GM12878 (cell line): Measurements from ENCODE around the gene GRIK4. TPM values are rescaled to one million over a fixed set of nuclear protein-coding genes. Genes with fewer than 3 reads are reported as not detected.

Experiments
- ATAC-seq: fragments of 200-7000 bp; cut with Tn5 transposase; 3 replicates; pipeline ENCODE4 v1.9.1; 2020; ENCODE audit warnings: mild to moderate bottlenecking, moderate library complexity
- BruUV-seq: library from RNA; stranded (reverse); fragments of 400-500 nt; replicated peaks from 2 replicates; lab custom pipeline; 2021; lab: Mats Ljungman, UMichigan
- CTCF ChIA-PET: fragments of 300-600 bp; sonication (Branson Sonifier 250); formaldehyde crosslinking; extraction: SDS; loops from one replicate; lab custom pipeline; 2021; ENCODE audit warnings: inconsistent platforms; lab: Yijun Ruan, JAX
- POLR2A ChIA-PET: fragments of 350-600 bp; formaldehyde crosslinking; extraction: SDS; loops from one replicate; lab custom pipeline; 2021; ENCODE audit warnings: inconsistent platforms; lab: Charles Lee
- RAD21 ChIA-PET: fragments of 300-600 bp; sonication (Branson Sonifier 250); formaldehyde crosslinking; loops from one replicate; lab custom pipeline; 2023; ENCODE audit warnings: antibody characterized with exemption; ENCODE audit not compliant: unreplicated experiment; lab: Charles Lee
- SMC1A ChIA-PET: fragments of 300-600 bp; sonication (Branson Sonifier 250); formaldehyde crosslinking; loops from one replicate; lab custom pipeline; 2023; ENCODE audit not compliant: unreplicated experiment, uncharacterized antibody; lab: Charles Lee
- DNase-seq: peaks from one replicate; pipeline ENCODE4 v3.0.0-alpha.2; 2011; ENCODE audit warnings: low read depth, low spot score
- FAIRE-seq: peaks from 3 replicates; lab custom pipeline; 2011; peaks lifted over from hg19 to GRCh38; lab: Jason Lieb, UNC
- H2AFZ ChIP-seq: 2 replicates; pipeline ENCODE4 v1.6.0; 2011; ENCODE audit warnings: low read depth, low read length, control low read depth; ENCODE audit not compliant: control insufficient read depth
- H3K27ac ChIP-seq: 2 replicates; pipeline ENCODE4 v1.5.1; 2011; ENCODE audit warnings: control low read depth; ENCODE audit not compliant: control insufficient read depth, insufficient read depth
- H3K27me3 ChIP-seq, 2 experiments: replicated peaks in 1 of 2; 2 replicates each; pipeline versions ENCODE4 v1.6.0 to v1.6.1; 2011; ENCODE audit warnings: low read length in 1 of 2; ENCODE audit not compliant: control insufficient read depth in 2 of 2, insufficient read depth in 2 of 2
- H3K36me3 ChIP-seq, 2 experiments: 2 replicates each; pipeline ENCODE4 v1.5.1; 2011; ENCODE audit warnings: low read length in 1 of 2; ENCODE audit not compliant: control insufficient read depth in 2 of 2, insufficient read depth in 2 of 2
- H3K4me1 ChIP-seq: 2 replicates; pipeline ENCODE4 v1.6.1; 2011; ENCODE audit warnings: mild to moderate bottlenecking, low read length, moderate library complexity, mixed read lengths; ENCODE audit not compliant: control insufficient read depth, insufficient read depth
- H3K4me2 ChIP-seq: 2 replicates; pipeline ENCODE4 v1.6.0; 2011; ENCODE audit warnings: control low read depth; ENCODE audit not compliant: control insufficient read depth, insufficient read depth
- H3K4me3 ChIP-seq: fragments of 200-600 bp; sonication (generic); 2 replicates; pipeline ENCODE4 v1.5.1; 2016
- H3K79me2 ChIP-seq: 2 replicates; pipeline ENCODE4 v1.6.0; 2011; ENCODE audit warnings: low read length; ENCODE audit not compliant: control insufficient read depth, insufficient read depth
- H3K9ac ChIP-seq: 2 replicates; pipeline ENCODE4 v1.8.0; 2011; ENCODE audit warnings: low read length, control low read depth, mixed read lengths; ENCODE audit not compliant: control insufficient read depth, insufficient read depth
- H3K9me3 ChIP-seq: replicated peaks from 3 replicates; pipeline ENCODE4 v1.5.1; 2011; ENCODE audit warnings: mild to moderate bottlenecking, low read length; ENCODE audit not compliant: control insufficient read depth, insufficient read depth
- H4K20me1 ChIP-seq: 2 replicates; pipeline ENCODE4 v1.6.0; 2011; ENCODE audit not compliant: control insufficient read depth, insufficient read depth
- ASH2L ChIP-seq: fragments of 300-600, 200-600 bp; sonication (generic); IDR thresholded peaks from 2 replicates; pipeline ENCODE4 v1.6.1; 2017; ENCODE audit warnings: low read depth, mild to moderate bottlenecking, borderline replicate concordance
- BRCA1 ChIP-seq: IDR thresholded peaks from 2 replicates; pipeline ENCODE4 v1.6.1; 2011; ENCODE audit warnings: low read depth, low read length, improper control_type of control experiment
- CBX3 ChIP-seq: fragments of 200-600 bp; sonication (generic); IDR thresholded peaks from 2 replicates; pipeline ENCODE4 v1.6.1; 2016; ENCODE audit warnings: low read depth, borderline replicate concordance
- E2F8 ChIP-seq: fragments of 450-650 bp; IDR thresholded peaks from 2 replicates; pipeline ENCODE4 v1.6.1; 2018; ENCODE audit warnings: mild to moderate bottlenecking, low read depth, moderate library complexity; ENCODE audit not compliant: partially characterized antibody
- IKZF2 ChIP-seq, 2 experiments: fragments of 450-650 bp; IDR thresholded peaks; 2 replicates each; pipeline ENCODE4 v1.6.1; 2017; ENCODE audit warnings: mild to moderate bottlenecking in 2 of 2, moderate library complexity in 2 of 2
- MAX ChIP-seq: IDR thresholded peaks from 2 replicates; pipeline ENCODE4 v1.6.1; 2012; ENCODE audit warnings: low read depth, low read length, improper control_type of control experiment
- MTA3 ChIP-seq: IDR thresholded peaks from 2 replicates; pipeline ENCODE4 v1.6.1; 2012; ENCODE audit warnings: low read length, inconsistent platforms, borderline replicate concordance
- NRF1 ChIP-seq: conservative IDR thresholded peaks from 2 replicates; pipeline ENCODE4 v1.6.1; 2011; ENCODE audit warnings: mild to moderate bottlenecking, low read depth, low read length, improper control_type of control experiment
- PML ChIP-seq: IDR thresholded peaks from 2 replicates; pipeline ENCODE4 v1.6.1; 2012; ENCODE audit warnings: low read length, inconsistent platforms
- POLR2AphosphoS5 ChIP-seq: IDR thresholded peaks from 2 replicates; pipeline ENCODE4 v1.6.1; 2011; ENCODE audit warnings: mild to moderate bottlenecking, low read length, inconsistent platforms
- SIX5 ChIP-seq: IDR thresholded peaks from 2 replicates; pipeline ENCODE4 v1.6.1; 2011; ENCODE audit warnings: mild to moderate bottlenecking, low read depth, low read length, moderate library complexity; ENCODE audit not compliant: severe bottlenecking
- SMC3 ChIP-seq: IDR thresholded peaks from 2 replicates; pipeline ENCODE4 v1.6.1; 2011; ENCODE audit warnings: low read length, improper control_type of control experiment, borderline replicate concordance
- SP1 ChIP-seq: IDR thresholded peaks from one replicate; pipeline ENCODE4 v1.6.1; 2011; ENCODE audit warnings: low read depth, low read length
- SUPT20H ChIP-seq: IDR thresholded peaks from 2 replicates; pipeline ENCODE4 v1.6.1; 2011; ENCODE audit warnings: low read depth, mild to moderate bottlenecking, low read length, moderate library complexity, borderline replicate concordance; ENCODE audit not compliant: control insufficient read depth
- SUZ12 ChIP-seq: fragments of 200-600 bp; sonication (generic); IDR thresholded peaks from one replicate; pipeline ENCODE4 v1.6.1; 2018; ENCODE audit warnings: antibody characterized with exemption, mild to moderate bottlenecking; ENCODE audit not compliant: unreplicated experiment
- TCF7 ChIP-seq: IDR thresholded peaks from 2 replicates; pipeline ENCODE4 v1.6.1; 2014; ENCODE audit warnings: antibody characterized with exemption, borderline replicate concordance
- ZNF217 ChIP-seq: fragments of 450-650 bp; IDR thresholded peaks from 2 replicates; pipeline ENCODE4 v1.6.1; 2017; ENCODE audit warnings: antibody characterized with exemption, mild to moderate bottlenecking
- WGBS: methylation state at CpG from one replicate; pipeline ENCODE4 v1.1.6; 2016; ENCODE audit warnings: low lambda C conversion rate; ENCODE audit not compliant: insufficient replicate concordance, insufficient coverage; ENCODE audit errors: missing lambda C conversion rate; 5-methylcytosine and 5-hydroxymethylcytosine counted together
- in situ Hi-C: fragments of 300-500 bp; cut with MboI; formaldehyde crosslinking; loops from 9 replicates; pipeline ENCODE4 v1.14.3; 2018; ENCODE audit warnings: mixed read lengths
- intact Hi-C: fragments of 100-400 bp; cut with micrococcal nuclease; formaldehyde crosslinking; loops from one replicate; pipeline ENCODE4 v1.14.2; 2022; ENCODE audit not compliant: unreplicated experiment
- polyA plus RNA-seq, 11 experiments: library from polyadenylated mRNA; depleted of rRNA in 4 of 11; unstranded in 6 of 11; stranded (reverse) in 5 of 11; fragments of >200 nt; fragmentation: Nextera tagmentation in 4 of 11; fragmentation: Illumina TruSeq in 1 of 11; extraction: Ambion mirVana in 4 of 11; extraction: Trizol in 1 of 11; gene quantifications; 1 replicate in 1 of 11; 2 replicates in 10 of 11; pipeline versions ENCODE4 v1.2.1 to v1.2.3, GENCODE V29; 2011 to 2016; ENCODE audit warnings: inconsistent platforms in 2 of 11, missing spikeins in 2 of 11, low read depth in 1 of 11
- total RNA-seq, 4 experiments: library from RNA; depleted of rRNA in 3 of 4; stranded (reverse); fragments of >200 nt in 3 of 4; fragmentation: Illumina TruSeq in 1 of 4; extraction: Trizol in 1 of 4; gene quantifications; 2 replicates each; pipeline versions ENCODE4 v1.2.1 to v1.2.3, GENCODE V29; 2013 to 2021

Gene GRIK4
- total and polyA plus RNA-seq, 10 of the 15 experiments (the other 5 are each of a cell fraction or from before 2014, with no cell fraction given), result 0.33 to 3.6 (median 0.72) TPM

- WGBS, result 96% methylated on average over 1 of the region's 1 CpG
- no peak for FAIRE-seq
- H3K4me2 ChIP-seq, result no peak overlapping the region
- ChIA-PET RAD21 (no interaction called here), POLR2A (no interaction called here), SMC1A (interaction anchor here (0.5 to 0.9 kb wide), 2 partner anchors 12 to 22 kb away, joined by 3 read pairs; no protein-coding TSS in a partner anchor), CTCF (no interaction called here)
- H3K4me1 ChIP-seq, result no peaks in the 10 kb centered on the region
- H4K20me1 ChIP-seq, result no peaks in the 10 kb centered on the region
- BruUV-seq, result no TSS peak
- H3K4me3 ChIP-seq, result no peak overlapping the region
- no peaks in the 10 kb centered on the region for H3K27me3 ChIP-seq
- H3K9ac ChIP-seq, result no peak overlapping the region
- intact Hi-C loops (no loop called here), in situ Hi-C loops (no loop called here)
- H3K79me2 ChIP-seq, result no peaks in the 10 kb centered on the region
- no peak for TF ChIP-seq SUZ12
- no peak for TF ChIP-seq SUPT20H
- TF ChIP-seq POLR2AphosphoS5, result no peak
- TF ChIP-seq SMC3, result no peak
- no peak for TF ChIP-seq MTA3
- no peak for TF ChIP-seq CBX3
- no peak for TF ChIP-seq MAX
- TF ChIP-seq E2F8, result no peak
- no peak for TF ChIP-seq BRCA1
- no peak for TF ChIP-seq ZNF217
- no peak for TF ChIP-seq ASH2L
- no peak for TF ChIP-seq NRF1
- no peak for TF ChIP-seq IKZF2 (IDR thresholded peaks at IDR 0.05)
- no peak for TF ChIP-seq TCF7
- TF ChIP-seq SIX5, result no peak
- no peak for TF ChIP-seq SP1
- no peak for TF ChIP-seq PML
- H3K36me3 ChIP-seq, result peaks cover 0 to 3% of the 10 kb centered on the region in 2 experiments; a peak in 1 of 4 replicates
- no peak for ATAC-seq
- no peak overlapping the region for H3K27ac ChIP-seq
- no peak for DNase-seq
- H2AFZ ChIP-seq, result no peak overlapping the region
- no peaks in the 10 kb centered on the region for H3K9me3 ChIP-seq
These were observed 40.4 kb upstream of the GRIK4 start for GRCh38 chr11:120471131-120471530.
